ENCODE measurements around the gene BCL11B.
A peak's percentile ranks its signal among the peaks of the same experiment; 100 is the strongest.

BCL11B gene

GRCh38 chr14:99148861-99149610, 123.0 kb downstream of the BCL11B start:
- DNase-seq, result no peak
- no peak for ATAC-seq
- H3K4me3 Mint-ChIP-seq, result no peak overlapping the region

GRCh38 chr14:99148131-99148530, 123.9 kb downstream of the BCL11B start:
- Mint-ChIP-seq H3K9me3 (no peaks in the 10 kb centered on the region), H3K27me3 (no peaks in the 10 kb centered on the region), H3K36me3 (ENCODE audit: low read depth) (no peaks in the 10 kb centered on the region), H3K27ac (no peak overlapping the region), H3K4me3 (no peak overlapping the region), H3K4me1 (peaks cover 2% of the 10 kb centered on the region)
- no peak for DNase-seq
- no peak for ATAC-seq

More at GRCh38 chr14:99148861-99149610, 123.0 kb downstream of the BCL11B start:
- Mint-ChIP-seq H3K27me3 (no peaks in the 10 kb centered on the region), H3K27ac (no peak overlapping the region), H3K4me1 (peaks cover under 1% of the 10 kb centered on the region), H3K9me3 (no peaks in the 10 kb centered on the region), H3K36me3 (ENCODE audit: low read depth) (no peaks in the 10 kb centered on the region)

GRCh38 chr14:99147366-99147740, 124.6 kb downstream of the BCL11B start:
- DNase-seq, result no peak
- Mint-ChIP-seq H3K36me3 (ENCODE audit: low read depth) (no peaks in the 10 kb centered on the region), H3K4me3 (no peak overlapping the region), H3K4me1 (peaks cover 2% of the 10 kb centered on the region), H3K9me3 (no peaks in the 10 kb centered on the region), H3K27me3 (no peaks in the 10 kb centered on the region), H3K27ac (no peak overlapping the region)
- no peak for ATAC-seq

- H3K36me3 Mint-ChIP-seq (ENCODE audit: low read depth), result no peaks in the 10 kb centered on the region
- H3K27me3 Mint-ChIP-seq, result no peaks in the 10 kb centered on the region
- DNase-seq (no peak), ATAC-seq (no peak)
- no peak overlapping the region for H3K4me3 Mint-ChIP-seq
- H3K9me3 Mint-ChIP-seq, result no peaks in the 10 kb centered on the region
- H3K27ac Mint-ChIP-seq, result no peak overlapping the region
- H3K4me1 Mint-ChIP-seq, result peaks cover 2% of the 10 kb centered on the region
Measured at GRCh38 chr14:99146616-99147365, 125.2 kb downstream of the BCL11B start.

- Mint-ChIP-seq H3K27ac (no peak overlapping the region), H3K4me3 (no peak overlapping the region), H3K4me1 (peaks cover 2% of the 10 kb centered on the region), H3K36me3 (ENCODE audit: low read depth) (no peaks in the 10 kb centered on the region), H3K9me3 (no peaks in the 10 kb centered on the region), H3K27me3 (no peaks in the 10 kb centered on the region)
- DNase-seq (no peak), ATAC-seq (no peak)
Measured at GRCh38 chr14:99145307-99145706, 126.7 kb downstream of the BCL11B start.

GRCh38 chr14:99143793-99144192, 128.2 kb downstream of the BCL11B start:
- H3K4me3 Mint-ChIP-seq, result no peak overlapping the region
- DNase-seq, result no peak
- no peak for ATAC-seq

GRCh38 chr14:99143126-99143525, 128.9 kb downstream of the BCL11B start:
- ATAC-seq (no peak), DNase-seq (no peak)
- H3K4me1 Mint-ChIP-seq, result peaks cover 4% of the 10 kb centered on the region
- no peaks in the 10 kb centered on the region for H3K27me3 Mint-ChIP-seq
- H3K9me3 Mint-ChIP-seq, result no peaks in the 10 kb centered on the region
- no peaks in the 10 kb centered on the region for H3K36me3 Mint-ChIP-seq (ENCODE audit: low read depth)
- H3K27ac Mint-ChIP-seq, result no peak overlapping the region
- H3K4me3 Mint-ChIP-seq, result no peak overlapping the region

More at GRCh38 chr14:99143793-99144192, 128.2 kb downstream of the BCL11B start:
- Mint-ChIP-seq H3K36me3 (ENCODE audit: low read depth) (no peaks in the 10 kb centered on the region), H3K9me3 (no peaks in the 10 kb centered on the region), H3K27me3 (no peaks in the 10 kb centered on the region), H3K4me1 (peaks cover 4% of the 10 kb centered on the region), H3K27ac (no peak overlapping the region)

- H3K4me3 Mint-ChIP-seq, result no peak overlapping the region
Measured at GRCh38 chr14:99141236-99141635, 130.8 kb downstream of the BCL11B start.

GRCh38 chr14:99138999-99139865, 132.8 kb downstream of the BCL11B start:
- H3K9me3 Mint-ChIP-seq, result no peaks in the 10 kb centered on the region
- H3K4me3 Mint-ChIP-seq, result no peak overlapping the region
- no peak overlapping the region for H3K27ac Mint-ChIP-seq
- peaks cover 16% of the 10 kb centered on the region for H3K4me1 Mint-ChIP-seq
- no peaks in the 10 kb centered on the region for H3K27me3 Mint-ChIP-seq
- DNase-seq (no peak), ATAC-seq (no peak)
- no peaks in the 10 kb centered on the region for H3K36me3 Mint-ChIP-seq (ENCODE audit: low read depth)

More at GRCh38 chr14:99141236-99141635, 130.8 kb downstream of the BCL11B start:
- Mint-ChIP-seq H3K27me3 (no peaks in the 10 kb centered on the region), H3K36me3 (ENCODE audit: low read depth) (no peaks in the 10 kb centered on the region), H3K4me1 (peaks cover 15% of the 10 kb centered on the region), H3K27ac (no peak overlapping the region), H3K9me3 (no peaks in the 10 kb centered on the region)
- ATAC-seq (no peak), DNase-seq (no peak)

GRCh38 chr14:99137913-99138571, 134.0 kb downstream of the BCL11B start:
- Mint-ChIP-seq H3K27ac (peak overlapping the region; percentile 22), H3K27me3 (no peaks in the 10 kb centered on the region), H3K9me3 (no peaks in the 10 kb centered on the region), H3K4me3 (peak overlapping the region; percentile 16), H3K4me1 (peaks cover 16% of the 10 kb centered on the region), H3K36me3 (ENCODE audit: low read depth) (no peaks in the 10 kb centered on the region)
- DNase-seq, result no peak
- ATAC-seq, result peak; percentile 68

GRCh38 chr14:99137001-99137700, 134.8 kb downstream of the BCL11B start:
- H3K27me3 Mint-ChIP-seq, result no peaks in the 10 kb centered on the region
- ATAC-seq, result no peak
- no peak for DNase-seq
- no peaks in the 10 kb centered on the region for H3K36me3 Mint-ChIP-seq (ENCODE audit: low read depth)
- H3K9me3 Mint-ChIP-seq, result no peaks in the 10 kb centered on the region
- no peak overlapping the region for H3K27ac Mint-ChIP-seq
- peak overlapping the region; percentile 16 for H3K4me3 Mint-ChIP-seq
- H3K4me1 Mint-ChIP-seq, result peaks cover 16% of the 10 kb centered on the region

GRCh38 chr14:99136401-99136800, 135.6 kb downstream of the BCL11B start:
- DNase-seq, result no peak
- H3K27ac Mint-ChIP-seq, result no peak overlapping the region

GRCh38 chr14:99136047-99136400, 136.0 kb downstream of the BCL11B start:
- ATAC-seq (no peak), DNase-seq (no peak)
- Mint-ChIP-seq H3K4me1 (peaks cover 16% of the 10 kb centered on the region), H3K4me3 (no peak overlapping the region), H3K36me3 (ENCODE audit: low read depth) (no peaks in the 10 kb centered on the region), H3K27ac (no peak overlapping the region), H3K9me3 (no peaks in the 10 kb centered on the region), H3K27me3 (no peaks in the 10 kb centered on the region)

More at GRCh38 chr14:99136401-99136800, 135.6 kb downstream of the BCL11B start:
- H3K4me3 Mint-ChIP-seq, result no peak overlapping the region
- no peaks in the 10 kb centered on the region for H3K27me3 Mint-ChIP-seq
- H3K4me1 Mint-ChIP-seq, result peaks cover 16% of the 10 kb centered on the region
- H3K9me3 Mint-ChIP-seq, result no peaks in the 10 kb centered on the region
- H3K36me3 Mint-ChIP-seq (ENCODE audit: low read depth), result no peaks in the 10 kb centered on the region
- ATAC-seq, result no peak
